ENCODE measurements around the gene RAB6C.
"Not testable (repeated sequence)": the region's sequence is repeated elsewhere in the genome, so short reads cannot be mapped to it uniquely, and the experiment has no call there.

Gene RAB6C

DNA sequence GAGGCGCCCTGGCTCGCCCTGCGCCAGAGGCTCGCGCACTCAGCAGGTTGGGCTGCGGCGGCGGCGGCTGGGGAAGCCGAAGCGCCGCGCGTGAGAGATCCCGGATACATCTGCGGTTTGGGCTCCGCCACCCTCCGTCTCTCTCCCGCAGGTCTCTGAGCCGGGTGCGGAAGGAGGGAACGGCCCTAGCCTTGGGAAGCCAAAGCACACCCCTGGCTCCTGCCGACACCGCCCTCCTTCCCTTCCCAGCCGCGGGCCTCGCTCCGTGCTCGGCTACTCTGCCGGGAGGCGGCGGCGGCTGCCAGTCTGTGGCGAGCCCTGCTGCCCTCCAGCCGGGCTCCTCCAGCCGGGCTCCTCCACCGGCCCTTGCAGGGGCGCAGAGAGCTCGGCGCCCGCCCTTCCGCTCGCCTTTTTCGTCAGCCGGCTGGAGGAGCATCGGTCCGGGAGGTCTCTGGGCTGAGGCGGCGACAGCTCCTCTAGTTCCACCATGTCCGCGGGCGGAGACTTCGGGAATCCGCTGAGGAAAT lies at the start of gene RAB6C:
Gene RAB6C, plus strand, starts transcription at position 38 of the 527 bp plus-strand sequence. Its CDS starts 450 bp downstream, at position 488.
- DNase-seq: peak; percentile 23

DNA sequence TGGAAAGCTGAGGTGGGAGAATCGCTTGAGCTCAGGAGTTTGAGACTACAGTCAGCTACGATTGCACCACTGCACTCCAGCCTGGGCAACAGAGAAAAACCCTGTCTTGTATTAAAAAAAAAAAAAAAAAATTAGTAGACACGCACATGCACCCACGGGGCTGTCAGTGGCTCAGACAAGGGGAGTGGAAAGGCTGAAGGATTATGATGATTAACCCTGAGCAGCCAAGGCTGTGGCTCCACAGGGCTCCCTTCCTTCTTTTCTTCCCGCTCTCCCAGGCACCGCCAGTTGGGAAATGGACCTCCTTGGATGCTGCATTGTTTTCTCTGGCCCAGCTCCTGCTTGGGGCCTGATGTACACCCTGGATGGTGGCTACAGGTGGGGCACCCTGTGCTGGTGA lies 49.0 kb upstream of the RAB6C start:
- no peak for DNase-seq

DNA sequence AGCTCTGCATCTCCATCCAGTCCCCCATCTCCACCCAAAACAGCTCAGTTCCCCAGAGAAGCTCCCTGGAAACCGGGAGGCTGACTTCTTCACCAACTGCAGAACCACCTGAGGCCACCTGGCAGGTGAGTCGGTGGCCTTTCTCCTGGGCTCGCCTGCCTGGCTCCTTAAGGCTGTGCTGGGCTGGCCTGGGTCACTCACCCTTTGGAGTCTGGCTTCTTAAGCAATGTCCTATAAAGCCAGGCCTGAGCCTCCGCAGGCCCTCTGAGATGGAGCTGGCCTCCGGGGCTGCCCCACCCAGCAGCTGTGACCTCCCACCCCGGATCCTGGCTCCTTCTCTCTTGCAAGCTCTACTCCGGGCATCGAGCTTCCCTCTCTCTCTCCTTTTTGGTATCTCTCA lies 46.1 kb upstream of the RAB6C start:
- not testable (repeated sequence) for DNase-seq

DNA sequence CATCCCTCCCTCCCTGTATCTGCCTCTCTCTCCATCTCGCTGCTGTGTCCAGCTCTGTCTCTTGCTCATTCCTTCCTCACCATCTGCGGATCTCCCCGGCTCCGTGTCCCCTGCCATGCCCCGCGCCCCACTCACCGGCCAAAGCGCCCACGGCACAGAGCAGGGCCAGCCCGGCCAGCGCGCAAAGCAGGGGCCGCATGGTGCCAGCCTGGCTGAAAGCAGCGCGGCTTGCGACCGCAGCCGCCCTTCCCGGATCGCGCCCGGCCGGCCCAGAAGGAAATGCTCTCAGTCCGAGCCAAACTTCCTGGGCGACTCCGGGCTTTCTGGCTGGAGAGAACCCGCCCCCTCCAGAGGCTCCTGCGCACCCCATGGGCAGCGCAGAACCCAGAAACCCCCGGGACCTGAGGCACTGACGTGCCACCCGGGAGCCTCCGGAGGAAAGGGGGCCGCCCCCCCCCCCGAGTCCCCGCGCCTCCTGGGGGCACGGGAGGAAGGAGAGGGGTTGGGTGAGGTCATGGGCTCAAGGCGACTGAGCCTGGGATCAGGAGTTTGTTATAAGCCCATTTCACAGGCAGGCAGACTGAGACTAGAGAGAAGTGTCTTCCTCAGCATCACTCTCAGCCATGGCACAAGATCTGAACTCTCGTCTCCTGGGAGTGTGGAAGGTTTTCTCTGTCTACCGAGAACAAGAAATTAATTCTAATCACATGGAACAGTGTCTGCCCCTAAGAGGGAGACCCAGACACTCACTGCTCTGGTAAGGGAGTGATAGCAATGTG lies 45.2 kb upstream of the RAB6C start:
- no peak for DNase-seq

DNA sequence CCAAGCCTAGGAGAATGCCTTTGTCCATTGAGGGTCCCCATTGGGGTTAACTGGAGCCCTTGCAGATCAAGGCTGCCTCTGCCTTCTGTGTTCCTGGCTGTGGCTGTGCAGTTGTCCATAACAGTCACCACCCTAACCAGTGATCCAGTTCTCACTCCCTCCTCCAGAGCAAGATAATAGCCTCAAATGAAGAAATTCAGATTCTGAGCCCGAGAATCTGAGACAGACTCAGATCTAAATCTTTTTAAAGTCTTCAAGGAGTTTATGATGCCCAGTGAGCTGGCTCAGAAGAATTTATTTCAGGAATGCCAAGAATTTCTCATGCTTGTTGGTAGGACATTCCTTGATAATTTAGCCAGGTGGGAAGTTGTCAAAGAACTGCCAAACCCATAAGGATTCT lies 44.3 kb upstream of the RAB6C start:
- DNase-seq: no peak

DNA sequence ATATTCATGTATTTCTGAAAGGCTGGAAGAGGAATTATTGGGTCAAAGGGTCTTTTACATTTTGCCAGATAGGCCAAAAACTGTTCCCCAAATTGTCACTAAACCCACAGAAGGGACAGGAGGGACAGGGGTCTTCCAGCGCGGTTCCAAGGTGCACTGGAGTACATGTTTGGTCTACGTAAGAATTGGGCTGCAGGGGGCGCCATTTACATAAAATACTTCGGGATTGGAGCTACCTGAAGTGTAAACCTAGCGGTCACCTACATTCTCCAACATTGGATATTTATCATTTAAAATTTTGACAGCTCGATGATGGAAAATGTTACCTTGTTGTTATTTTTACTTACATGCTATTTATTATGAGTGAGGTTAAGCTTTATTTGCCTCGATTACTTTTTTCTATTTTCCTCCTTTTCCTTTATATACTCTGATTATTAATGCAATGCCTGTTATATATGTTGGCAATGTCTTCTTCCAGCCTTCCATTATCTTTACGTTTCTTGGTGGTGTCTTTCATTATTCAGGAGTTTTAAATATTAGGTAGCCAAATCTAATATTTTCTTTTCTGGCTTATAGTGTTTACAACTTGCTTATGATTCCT lies 43.0 kb upstream of the RAB6C start:
- no peak for DNase-seq

DNA sequence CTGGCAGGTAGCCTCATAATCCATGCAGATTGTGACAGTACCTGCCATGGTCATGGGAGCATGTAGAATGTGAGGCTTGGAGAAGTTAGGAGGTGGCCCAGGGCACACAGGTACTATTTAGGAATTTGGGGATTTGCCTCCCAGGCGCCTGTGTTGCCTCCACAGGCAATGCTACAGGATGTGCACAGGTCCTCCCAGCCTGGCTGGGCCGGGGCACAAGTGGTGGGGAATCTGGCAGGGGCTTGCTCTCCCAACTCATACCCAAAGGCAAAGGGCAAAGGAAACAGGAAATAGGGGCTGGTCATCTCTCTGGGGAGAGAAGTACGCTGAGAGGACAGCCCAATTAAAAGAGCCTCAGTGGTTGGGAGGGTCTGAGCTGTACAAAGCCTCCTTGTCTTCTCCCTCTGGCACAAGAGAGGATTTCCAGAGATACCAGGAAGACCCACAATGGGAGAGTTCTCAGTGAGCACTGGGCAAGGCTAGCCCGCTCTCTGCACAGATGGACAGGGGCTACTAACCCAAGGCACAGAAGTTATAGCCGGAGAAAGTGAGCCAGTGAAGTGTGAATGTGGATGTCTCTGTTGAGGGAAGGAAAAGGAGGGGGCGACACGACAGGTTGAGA lies 40.5 kb upstream of the RAB6C start:
- DNase-seq: not testable (repeated sequence)

DNA sequence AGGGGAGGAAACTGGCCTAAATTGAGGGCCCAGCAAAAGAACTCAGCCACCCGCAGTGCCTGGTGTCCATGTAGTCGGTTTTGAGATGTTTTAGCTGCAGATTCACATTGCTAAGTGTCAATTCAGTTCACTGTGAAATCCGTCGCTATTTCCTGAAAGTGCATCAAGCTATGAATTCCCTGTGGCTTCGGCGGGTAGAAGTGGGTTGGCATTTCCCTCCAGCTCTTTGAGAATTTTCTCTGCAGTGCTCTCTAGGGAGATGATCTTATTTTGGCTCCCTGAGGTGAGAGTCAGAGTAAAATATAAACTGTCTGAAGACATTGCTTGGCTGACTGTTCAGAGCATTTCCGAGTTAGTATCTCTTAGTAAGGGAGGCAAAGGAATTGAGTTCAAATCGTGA lies 36.0 kb upstream of the RAB6C start:
- not testable (repeated sequence) for DNase-seq

DNA sequence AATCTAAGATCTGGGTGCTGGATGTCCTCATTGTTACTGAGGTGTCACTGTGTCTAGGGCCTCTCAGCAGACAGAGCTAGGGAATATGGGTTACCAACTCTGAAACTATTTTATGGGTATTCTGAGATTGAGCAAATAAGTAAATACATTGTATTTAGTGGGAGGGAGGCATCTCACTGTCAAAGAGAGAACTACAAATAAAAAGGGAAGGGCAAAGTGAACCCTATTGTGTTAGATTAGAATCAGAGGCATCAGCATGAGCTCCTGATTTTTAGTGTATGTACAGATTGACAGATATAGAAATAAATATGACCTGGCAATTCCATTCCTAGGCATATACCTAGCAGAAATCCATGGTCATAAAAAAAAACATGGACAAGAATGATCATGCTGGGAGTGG lies 33.9 kb upstream of the RAB6C start:
- no peak for DNase-seq

DNA sequence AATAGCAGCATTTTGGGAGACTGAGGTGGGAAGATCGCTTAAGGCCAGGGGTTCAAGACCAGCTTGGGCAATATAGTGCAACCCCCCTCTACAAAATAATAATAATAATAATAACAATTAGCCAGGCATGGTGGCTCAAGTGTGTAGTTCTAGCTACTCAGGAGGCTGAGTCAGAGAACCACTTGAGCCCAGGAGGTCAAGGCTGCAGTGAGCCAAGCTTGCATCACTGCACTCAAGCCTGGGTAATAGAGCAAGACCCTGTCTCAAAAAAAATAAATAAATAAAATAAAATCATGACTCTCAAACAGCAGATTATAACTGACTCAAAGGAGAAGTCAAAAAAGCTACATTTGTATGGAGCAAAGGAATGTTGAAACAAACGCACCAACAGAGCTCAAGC lies 31.8 kb upstream of the RAB6C start:
- not testable (repeated sequence) for DNase-seq

DNA sequence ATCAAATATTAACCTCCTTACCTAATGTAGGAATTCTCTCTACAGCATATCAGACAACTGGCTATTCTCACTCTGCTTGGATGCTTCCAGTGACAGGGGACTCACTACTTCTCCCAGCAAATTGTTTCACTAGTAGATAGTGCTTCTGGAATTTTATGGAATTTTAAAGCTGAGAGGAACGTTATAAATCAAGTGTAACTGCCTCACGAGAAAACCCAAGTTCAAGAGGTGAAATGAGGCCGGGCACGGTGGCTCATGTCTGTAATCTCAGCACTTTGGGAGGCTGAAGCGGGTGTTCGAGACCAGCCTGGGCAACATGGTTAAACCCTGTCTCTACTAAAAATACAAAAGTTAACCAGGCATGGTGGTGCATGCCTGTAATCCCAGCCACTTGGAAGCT lies 23.3 kb upstream of the RAB6C start:
- DNase-seq: not testable (repeated sequence)

DNA sequence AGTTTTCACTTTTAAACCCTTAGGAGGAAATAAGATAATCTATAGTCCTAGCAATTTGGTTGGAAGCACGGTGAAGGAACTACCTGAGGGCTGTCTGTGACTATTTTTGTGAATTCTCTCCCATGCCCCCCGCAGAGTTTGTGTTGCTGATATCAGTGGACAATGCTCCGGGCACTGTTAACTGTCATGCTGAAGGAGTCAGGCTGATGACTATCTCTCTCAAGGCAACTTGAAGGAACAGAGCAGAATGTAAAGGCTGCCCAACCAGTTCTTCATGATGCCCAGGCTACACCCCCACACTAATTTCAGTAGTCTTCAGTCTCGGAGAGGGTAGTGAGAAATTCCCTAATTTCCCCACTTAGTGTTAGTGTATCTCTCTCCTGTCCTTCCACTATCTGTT lies 21.6 kb upstream of the RAB6C start:
- DNase-seq: no peak

DNA sequence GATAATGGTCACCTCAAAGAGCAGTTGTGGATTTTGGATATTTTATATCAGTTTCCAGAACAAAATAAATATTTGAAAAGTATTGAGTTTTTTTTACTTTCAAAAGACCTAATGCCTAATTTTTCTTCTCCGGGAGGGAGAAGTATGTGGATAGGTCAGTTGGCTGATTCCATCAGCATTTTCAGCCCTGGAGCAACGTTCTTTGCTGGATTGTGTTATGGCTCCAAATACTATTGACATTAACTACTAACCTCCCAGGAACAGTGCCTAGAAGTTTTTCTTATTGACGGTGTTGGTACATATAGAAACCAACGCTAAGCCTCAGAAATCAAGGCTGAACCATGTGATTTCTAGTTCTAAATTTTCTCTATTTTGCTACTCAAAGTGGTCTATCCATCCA lies 20.7 kb upstream of the RAB6C start:
- DNase-seq: not testable (repeated sequence)

DNA sequence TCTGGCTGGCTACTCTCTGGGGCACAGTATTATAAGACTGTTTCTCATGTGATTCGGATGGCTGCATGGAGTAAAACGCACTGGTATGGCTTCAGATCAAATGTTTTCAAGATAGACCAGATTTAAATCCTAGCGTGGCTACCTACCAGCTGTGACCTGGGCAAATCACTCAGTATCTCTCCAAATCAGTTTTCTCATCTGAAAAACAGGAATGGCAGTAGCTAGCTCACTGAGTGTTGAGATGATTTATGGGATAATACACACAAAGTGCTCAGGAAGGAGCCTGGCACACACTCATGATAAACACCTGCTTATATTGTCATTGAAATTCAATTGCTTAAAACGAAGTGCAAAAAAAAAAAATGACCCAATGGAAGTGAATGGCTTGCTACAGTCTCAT lies 10.9 kb upstream of the RAB6C start:
- DNase-seq: peak; percentile 71

DNA sequence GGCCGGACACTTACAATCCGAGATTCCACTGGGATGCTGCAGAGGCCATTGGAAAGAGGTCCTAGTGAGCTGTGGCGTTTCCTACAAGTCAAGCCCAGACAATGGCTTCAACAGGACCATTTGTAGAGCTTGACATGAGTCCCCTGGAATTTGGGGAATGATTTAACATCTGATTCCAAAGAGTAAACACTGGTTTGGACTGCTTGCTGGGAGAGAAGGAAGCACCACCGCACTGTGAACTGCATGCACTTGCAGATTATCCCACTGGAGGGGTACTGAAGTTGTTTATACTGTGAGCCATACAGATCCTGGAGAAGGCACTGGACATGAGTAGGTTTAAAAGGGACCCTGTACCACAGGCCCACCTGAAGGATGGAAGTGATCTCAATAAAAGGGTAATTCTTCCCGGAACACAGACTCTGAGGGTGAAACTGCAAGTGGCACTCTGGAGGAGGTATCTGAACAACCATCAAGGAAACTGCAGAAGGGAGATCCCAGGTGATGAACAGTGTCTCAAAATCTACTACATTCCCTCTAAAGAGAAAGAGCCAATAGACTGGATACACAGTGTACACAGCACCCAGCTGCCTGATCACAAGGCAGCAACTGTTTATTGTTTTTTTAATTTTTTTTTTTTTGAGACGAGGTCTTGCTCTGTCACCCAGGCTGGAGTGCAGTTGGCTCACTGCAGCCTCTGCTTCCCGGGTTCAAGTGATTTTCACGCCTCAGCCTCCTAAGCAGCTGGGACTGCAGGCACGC lies 4.3 kb upstream of the RAB6C start:
- no peak for DNase-seq

DNA sequence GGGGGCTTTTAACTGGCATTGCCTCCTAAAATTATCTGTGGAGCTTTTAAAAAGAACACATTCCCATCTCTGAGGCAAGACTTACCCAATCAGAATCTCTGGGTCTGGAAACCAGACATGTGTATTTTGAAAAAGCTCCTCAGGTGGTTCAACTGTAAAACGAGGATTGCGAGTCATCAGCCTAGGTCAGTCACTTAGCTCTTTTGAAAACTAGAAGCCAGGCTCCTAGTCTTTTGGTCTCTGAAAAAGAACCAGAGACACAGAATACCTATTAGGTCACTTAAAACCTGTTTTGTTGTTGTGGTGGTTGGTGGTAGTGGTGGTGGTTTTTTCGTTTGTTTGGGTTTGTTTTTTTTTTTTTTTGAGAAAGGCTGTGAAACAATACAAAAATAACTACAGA lies 2.5 kb upstream of the RAB6C start:
- not testable (repeated sequence) for DNase-seq

DNA sequence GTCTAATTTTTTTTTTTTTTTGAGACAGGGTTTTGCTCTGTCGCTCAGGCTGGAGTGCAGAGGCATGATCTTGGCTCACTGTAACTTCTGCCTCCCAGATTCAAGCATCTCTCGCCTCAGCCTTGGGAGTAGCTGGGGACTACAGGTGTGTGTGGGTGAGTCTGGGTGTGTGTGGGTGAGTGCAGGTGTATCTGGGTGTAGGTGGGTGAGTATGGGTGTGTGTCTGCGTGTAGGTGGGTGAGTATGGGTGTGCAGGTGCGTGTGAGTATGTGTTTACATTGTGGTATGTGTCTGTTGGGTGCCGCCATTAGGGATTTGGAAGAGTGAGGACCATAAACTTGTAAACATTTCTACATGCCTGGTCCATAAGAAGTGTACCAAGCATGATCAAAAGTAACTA lies 1.5 kb upstream of the RAB6C start:
- no peak for DNase-seq

DNA sequence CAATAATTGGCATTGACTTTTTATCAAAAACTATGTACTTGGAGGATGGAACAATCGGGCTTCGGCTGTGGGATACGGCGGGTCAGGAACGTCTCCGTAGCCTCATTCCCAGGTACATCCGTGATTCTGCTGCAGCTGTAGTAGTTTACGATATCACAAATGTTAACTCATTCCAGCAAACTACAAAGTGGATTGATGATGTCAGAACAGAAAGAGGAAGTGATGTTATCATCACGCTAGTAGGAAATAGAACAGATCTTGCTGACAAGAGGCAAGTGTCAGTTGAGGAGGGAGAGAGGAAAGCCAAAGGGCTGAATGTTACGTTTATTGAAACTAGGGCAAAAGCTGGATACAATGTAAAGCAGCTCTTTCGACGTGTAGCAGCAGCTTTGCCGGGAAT lies 780 bp downstream of the RAB6C start:
- peak; percentile 1 for DNase-seq

DNA sequence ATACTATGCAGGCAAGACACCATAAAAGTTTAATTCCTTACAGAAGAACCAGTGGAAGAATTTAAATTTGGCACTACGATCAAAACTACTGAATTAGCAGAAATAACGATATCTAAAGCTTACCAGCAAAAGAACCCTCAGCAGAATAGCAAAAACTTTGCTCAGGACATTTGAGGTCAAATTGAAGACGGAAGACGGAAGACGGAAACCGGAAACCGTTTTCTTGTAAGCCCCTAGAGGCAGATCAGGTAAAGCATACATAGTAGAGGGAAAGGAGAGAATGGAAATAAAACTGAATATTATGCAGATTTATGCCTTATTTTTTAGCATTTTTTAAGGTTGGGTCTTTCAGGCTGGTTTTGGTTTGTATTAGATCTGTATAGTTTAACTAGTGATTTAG lies 2.2 kb downstream of the RAB6C start:
- not testable (repeated sequence) for DNase-seq

DNA sequence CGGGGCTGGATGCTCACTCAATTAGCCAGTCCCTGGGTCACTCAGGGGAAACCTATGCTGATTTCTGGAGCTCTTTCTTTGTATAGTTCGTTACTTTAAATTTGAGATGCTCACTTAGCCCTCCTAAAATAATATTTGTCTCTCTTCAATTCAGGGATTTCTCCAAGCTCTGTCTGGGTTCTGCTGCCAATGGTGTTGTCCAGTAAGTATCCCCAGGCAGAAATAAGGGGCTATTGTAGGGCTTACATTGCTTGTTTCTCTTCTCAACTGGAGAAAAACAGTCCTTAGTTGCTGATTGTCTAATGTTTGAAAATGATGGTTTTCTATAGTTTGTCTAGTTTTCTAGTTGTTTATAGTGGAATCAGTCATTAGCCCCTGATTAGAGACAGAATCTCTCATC lies 5.0 kb downstream of the RAB6C start:
- no peak for DNase-seq

DNA sequence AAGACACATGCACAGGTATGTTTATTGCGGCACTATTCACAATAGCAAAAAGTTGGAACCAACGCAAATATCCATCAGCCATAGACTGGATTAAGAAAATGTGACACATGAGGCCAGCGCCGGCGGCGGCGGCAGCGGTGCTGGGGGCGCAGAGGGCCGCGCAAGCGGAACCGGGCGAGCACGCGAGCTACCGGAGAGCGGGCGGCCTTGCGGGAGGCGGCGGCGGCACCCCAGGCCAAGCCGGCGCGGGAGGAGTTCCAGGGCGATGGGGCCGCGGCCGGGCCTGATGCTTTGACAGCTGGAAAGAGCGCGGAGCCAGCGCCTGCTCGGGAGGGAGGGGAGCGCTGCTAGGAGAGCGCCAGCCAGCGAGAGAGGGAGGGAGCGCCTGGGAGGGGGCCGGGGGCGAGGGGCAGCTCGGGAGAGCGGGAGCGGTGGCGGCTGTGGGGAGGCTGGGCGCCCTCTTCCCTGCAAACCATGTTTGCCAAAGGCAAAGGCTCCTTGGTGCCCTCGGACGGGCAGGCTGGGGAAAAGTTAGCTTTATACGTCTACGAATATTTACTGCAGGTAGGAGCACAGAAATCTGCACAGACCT lies 13.0 kb downstream of the RAB6C start:
- not testable (repeated sequence) for DNase-seq

DNA sequence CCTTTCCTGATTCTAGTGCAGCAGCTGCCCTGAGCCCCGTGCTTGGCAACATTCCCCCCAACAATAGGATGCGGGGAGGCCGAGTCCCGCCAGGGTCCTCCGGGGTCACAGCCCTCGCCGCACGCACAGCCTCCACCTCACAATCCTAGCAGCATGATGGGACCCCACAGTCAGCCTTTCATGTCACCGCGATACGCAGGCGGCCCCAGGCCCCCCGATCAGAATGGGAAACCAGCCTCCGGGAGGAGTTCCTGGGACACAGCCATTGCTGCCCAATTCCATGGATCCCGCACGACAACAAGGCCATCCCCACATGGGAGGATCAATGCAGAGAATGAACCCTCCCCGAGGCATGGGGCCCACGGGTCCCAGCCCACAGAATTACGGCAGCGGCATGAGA lies 13.7 kb downstream of the RAB6C start:
- DNase-seq: not testable (repeated sequence)

Data from NCI-H1105 (cell line).